ENCODE results near the gene CCDC116. TPM values are rescaled to one million over a fixed set of nuclear protein-coding genes. Genes with fewer than 3 reads are reported as not detected.
A peak's percentile ranks its signal among the peaks of the same experiment; 100 is the strongest.
"Not testable (repeated sequence)": the region's sequence is repeated elsewhere in the genome, so short reads cannot be mapped to it uniquely, and the experiment has no call there.

CCDC116 gene
- total RNA-seq, 1 experiment from 2014 or later: 0.07 TPM

- in situ Hi-C loops (cut with HindIII; ENCODE audit: low pct_unique_long_range_greater_than_20kb, low sequenced_read_pairs): no loop called here
Observed at GRCh38 chr22:21603973-21604372, 28.6 kb upstream of the CCDC116 start.

GRCh38 chr22:21605887-21606564, 26.5 kb upstream of the CCDC116 start:
- in situ Hi-C loops (cut with HindIII; ENCODE audit: low pct_unique_long_range_greater_than_20kb, low sequenced_read_pairs): no loop called here
- DNase-seq (ENCODE audit: low read depth): no peak

More at GRCh38 chr22:21603973-21604372, 28.6 kb upstream of the CCDC116 start:
- DNase-seq (ENCODE audit: low read depth): no peak

DNA sequence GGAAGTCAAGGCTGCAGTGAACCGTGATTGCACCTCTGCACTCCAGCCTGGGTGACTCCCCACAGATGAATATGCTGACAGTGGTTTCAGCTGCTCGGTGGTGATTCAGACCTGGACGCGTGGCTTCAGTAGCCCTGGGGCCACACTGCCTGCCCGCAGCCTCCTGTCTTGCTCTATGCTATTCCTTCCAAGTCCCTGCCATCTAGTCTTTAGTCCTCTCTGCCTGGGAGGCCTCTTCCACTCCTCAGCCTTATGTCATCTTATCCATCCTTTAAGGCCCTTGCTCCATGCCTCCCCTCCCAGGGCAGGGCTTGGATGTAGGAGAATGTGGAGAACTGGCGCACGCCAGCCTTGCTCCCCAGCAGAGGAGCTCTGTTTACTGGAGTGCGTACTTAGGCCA, 25.8 kb upstream of the CCDC116 start:
- peak; percentile 55 for DNase-seq (ENCODE audit: low read depth)
- in situ Hi-C loops (cut with HindIII; ENCODE audit: low pct_unique_long_range_greater_than_20kb, low sequenced_read_pairs): no loop called here

- DNase-seq (ENCODE audit: low read depth); in situ Hi-C loops (cut with HindIII; ENCODE audit: low pct_unique_long_range_greater_than_20kb, low sequenced_read_pairs): not testable (repeated sequence)
Observed at GRCh38 chr22:21609556-21610157, 22.9 kb upstream of the CCDC116 start.

DNA sequence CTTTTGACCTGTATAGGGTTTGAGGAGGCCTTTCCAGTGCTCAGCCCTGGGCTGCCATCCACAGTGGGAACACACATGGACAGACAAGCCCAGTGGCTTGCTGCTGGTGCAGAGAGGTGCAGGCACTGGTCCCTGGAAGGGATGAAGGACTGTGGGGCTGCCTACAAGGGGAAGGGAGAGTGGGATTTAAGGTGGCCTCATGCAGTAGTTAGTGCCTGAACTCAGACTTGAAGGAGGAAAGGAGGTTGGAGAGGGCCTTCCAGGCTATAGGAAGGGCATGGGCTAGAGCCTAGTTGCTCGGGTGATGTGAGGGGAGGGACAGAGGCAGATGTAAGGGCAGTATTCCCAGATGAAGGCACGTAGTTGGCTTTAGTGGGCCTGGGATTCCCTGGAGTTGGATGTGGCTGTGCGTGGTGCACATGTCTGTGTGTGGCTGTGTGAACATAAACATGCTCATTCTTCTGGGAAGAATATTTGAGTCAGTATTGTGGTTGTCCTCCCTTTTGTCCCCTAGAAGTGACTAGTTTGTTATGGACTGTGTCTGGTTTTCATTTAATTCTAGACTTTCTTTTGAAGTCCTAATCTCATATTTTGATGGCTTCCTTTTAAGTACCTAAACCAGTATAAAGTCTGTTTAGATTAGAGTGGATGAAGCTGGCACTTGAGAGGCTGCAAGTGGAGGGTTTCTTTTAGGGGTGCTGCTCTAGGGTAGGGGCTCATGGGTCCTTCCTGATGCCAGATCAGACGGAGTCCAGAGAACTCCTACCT, 21.2 kb upstream of the CCDC116 start:
- in situ Hi-C loops (cut with HindIII; ENCODE audit: low pct_unique_long_range_greater_than_20kb, low sequenced_read_pairs): no loop called here
- DNase-seq (ENCODE audit: low read depth): no peak

DNA sequence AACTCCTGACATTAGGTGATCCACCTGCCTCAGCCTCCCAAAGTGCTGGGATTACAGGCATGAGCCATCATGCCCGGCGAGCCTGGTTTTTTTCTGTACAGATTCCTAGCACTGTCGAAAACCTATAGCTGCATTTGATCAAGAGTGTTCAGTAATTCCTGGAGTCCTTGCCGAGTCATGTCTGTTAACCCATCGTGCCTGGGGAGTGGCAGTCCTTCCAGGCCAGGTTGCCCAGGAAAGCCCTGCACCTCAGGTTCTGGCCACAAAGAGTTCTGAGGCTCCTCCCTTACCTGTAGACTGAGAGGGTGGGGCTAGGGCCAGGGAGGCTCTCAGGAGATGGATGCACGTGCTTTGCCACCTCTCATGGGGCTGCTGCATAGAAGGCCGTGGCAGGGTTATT, 19.7 kb upstream of the CCDC116 start:
- DNase-seq (ENCODE audit: low read depth): no peak
- in situ Hi-C loops (cut with HindIII; ENCODE audit: low pct_unique_long_range_greater_than_20kb, low sequenced_read_pairs): no loop called here

DNA sequence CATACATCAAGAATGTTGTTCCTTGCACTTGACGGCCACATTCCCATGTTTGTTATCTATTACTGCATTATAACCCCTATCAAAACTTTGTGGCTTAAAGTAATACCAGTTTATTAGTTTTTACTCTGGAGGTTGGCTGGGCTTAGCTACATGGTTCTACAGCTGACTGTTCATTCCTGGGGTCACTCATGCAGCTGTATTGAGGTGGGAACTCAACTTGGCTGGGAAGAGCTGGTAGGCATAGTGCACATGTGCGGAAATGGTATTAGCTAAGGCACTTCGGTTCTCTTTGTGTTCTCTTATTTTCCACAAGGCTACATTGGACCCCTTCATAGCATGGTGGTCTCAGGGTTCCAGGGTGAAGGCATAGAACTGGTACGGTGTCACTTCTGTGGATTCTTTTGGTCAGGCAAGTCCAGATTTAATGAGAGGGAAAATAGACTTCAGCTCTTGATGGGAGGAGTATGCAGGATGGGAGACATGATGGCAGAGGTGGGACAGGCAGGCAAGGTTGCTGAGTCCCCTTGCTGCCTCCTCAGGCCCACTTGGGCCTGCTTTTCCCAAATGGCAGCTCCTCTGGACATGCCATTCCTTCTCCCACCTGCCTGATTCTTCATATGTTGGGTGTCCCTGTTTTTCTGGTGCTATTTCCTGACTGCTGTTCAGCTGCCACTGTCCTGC, 18.9 kb upstream of the CCDC116 start:
- DNase-seq (ENCODE audit: low read depth): no peak
- in situ Hi-C loops (cut with HindIII; ENCODE audit: low pct_unique_long_range_greater_than_20kb, low sequenced_read_pairs): no loop called here

DNA sequence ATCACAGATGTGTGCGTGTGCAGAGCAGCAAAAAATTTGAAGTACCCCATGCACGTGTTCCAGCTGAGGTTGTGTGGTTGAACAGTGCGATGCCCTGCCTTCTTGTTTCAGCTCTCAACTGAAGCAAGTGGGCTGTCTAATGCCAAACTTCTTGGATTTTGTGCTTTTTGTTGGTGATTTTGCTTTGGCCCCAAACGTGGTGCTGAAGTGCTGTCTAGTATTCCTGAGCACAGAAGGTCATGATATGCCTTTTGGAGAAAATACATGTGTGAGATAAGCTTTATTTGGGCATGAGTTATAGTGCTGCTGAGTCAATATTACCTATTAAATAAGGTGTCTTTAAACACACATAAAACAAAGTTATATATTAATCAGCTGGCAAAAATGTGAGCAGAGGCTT, 16.8 kb upstream of the CCDC116 start:
- DNase-seq (ENCODE audit: low read depth): no peak

GRCh38 chr22:21617337-21617736, 15.2 kb upstream of the CCDC116 start:
- in situ Hi-C loops (cut with HindIII; ENCODE audit: low pct_unique_long_range_greater_than_20kb, low sequenced_read_pairs); DNase-seq (ENCODE audit: low read depth): not testable (repeated sequence)

More for the DNA sequence above, 16.8 kb upstream of the CCDC116 start:
- in situ Hi-C loops (cut with HindIII; ENCODE audit: low pct_unique_long_range_greater_than_20kb, low sequenced_read_pairs): no loop called here

GRCh38 chr22:21621025-21621424, 11.5 kb upstream of the CCDC116 start:
- in situ Hi-C loops (cut with HindIII; ENCODE audit: low pct_unique_long_range_greater_than_20kb, low sequenced_read_pairs): no loop called here
- no peak for DNase-seq (ENCODE audit: low read depth)

DNA sequence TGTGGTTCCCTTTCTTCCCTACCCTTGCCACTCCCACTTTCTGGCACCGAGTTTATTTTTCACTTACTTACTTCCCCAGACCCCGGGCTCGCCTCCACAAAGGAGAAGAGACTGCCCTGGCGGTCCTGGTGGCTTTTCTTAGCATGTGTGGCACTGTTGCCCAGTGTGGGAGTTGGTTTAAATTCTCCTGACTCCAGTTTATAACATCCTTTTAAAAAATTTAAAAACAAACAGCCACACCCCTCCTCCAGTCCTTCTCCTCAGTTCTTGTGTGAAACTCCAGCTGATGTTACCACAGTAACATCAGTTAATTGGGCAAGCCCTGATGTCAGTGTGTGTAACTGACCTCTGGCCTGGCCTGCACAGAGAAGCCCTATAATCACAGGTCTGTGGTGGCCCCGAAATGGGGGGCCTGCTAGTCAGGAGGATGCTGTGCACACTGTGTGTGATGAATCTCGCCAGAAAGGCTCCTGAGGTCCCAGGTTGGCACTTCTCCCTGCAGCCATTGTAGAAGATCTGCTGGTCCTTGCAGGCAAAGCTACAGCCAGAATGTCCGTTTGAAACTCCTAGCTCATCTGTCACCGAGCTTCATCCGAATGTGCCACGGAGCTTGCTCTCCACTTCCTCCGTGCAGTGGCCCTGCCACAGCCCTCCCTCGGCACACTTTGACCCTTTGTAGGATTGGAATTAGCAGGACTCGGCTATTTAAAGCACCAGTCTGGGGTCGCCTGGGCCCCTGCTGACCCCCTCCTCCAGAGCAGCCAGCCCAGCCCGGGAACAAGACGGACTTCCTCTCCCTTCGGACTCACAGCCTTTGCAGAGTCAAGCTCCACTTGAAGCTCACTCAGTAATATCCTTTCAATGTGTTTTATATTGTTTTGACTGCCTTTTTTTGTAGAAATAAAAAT, 10.3 kb upstream of the CCDC116 start:
- no peak for DNase-seq (ENCODE audit: low read depth)
- in situ Hi-C loops (cut with HindIII; ENCODE audit: low pct_unique_long_range_greater_than_20kb, low sequenced_read_pairs): no loop called here

DNA sequence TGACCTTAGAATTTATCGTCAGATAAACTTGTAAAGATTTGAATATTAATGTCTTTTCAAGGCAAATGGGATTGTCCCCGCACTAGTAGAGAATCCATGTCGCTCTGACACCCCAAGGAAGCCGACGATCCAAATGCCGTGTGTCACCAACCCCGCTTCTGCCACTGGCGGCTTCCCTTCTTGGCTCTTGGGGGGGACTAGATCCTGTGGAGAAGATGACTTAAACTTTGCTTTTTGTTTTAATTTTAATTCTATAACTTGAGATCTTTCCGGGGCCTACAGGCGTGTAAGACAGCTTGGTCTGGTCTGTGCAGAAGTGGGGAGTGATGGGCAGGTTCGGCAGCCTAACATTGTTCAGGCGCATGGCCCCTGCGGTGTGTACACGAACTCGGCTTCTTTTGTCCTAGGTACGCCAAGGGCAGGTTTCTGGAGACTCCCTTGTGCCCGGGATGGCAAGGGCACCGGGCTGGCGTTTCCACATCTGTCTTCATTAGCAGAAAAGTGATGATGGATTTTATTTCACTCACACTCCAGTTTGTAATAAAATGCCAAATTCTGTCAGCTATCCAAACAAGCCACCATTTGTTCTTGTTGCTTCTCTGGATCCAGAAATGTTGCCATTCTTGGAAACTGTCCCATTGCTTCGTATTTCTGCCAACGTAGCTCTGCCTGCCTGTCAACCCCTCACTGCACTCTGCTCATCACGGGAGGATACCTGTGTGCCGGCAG, 9.5 kb upstream of the CCDC116 start:
- no peak for DNase-seq (ENCODE audit: low read depth)
- in situ Hi-C loops (cut with HindIII; ENCODE audit: low pct_unique_long_range_greater_than_20kb, low sequenced_read_pairs): no loop called here

- DNase-seq (ENCODE audit: low read depth): no peak
- in situ Hi-C loops (cut with HindIII; ENCODE audit: low pct_unique_long_range_greater_than_20kb, low sequenced_read_pairs): no loop called here
Observed at GRCh38 chr22:21623648-21623970, 9.0 kb upstream of the CCDC116 start.

DNA sequence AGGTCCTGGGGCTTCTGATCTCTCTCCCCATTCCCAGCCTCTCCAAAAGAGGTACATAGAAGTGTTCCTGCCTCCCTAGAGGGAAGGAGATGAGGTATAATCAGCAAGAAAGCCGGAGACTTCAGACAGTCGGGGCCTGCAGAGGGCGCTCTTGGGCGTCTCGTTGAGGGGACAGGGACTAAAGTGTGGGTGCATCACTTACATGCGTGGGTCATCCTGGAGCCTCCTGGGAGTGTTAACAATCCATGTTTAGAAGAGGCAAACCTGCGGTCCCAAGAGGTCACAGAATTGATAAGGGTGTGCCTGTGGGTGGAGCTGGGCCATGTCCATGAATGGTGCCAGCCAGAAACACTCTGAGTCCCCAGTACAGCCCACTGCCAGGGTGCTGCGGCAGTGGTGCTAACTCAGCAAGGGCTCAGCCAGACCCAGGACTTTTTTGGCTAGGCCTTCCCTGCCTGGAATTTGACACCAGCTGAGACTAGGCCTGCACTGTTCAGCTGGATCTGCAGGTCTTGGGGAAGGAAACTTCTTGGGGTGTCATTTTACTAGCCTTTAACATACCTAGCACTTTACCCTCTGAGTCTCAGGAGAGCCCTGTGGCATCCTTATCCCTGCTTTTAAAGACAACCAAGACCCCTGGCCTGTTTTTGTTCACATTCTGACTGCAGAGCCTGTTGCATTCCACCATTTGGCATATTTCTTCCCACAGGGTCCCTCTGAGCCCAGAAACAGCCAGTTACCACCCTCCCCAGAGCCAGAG, 8.3 kb upstream of the CCDC116 start:
- in situ Hi-C loops (cut with HindIII; ENCODE audit: low pct_unique_long_range_greater_than_20kb, low sequenced_read_pairs): no loop called here
- DNase-seq (ENCODE audit: low read depth): no peak

- in situ Hi-C loops (cut with HindIII; ENCODE audit: low pct_unique_long_range_greater_than_20kb, low sequenced_read_pairs): no loop called here
- no peak for DNase-seq (ENCODE audit: low read depth)
Observed at GRCh38 chr22:21624880-21625791, 7.4 kb upstream of the CCDC116 start.

All from Caki2 (cell line).